ENCODE measurements around the gene PRR15.

PRR15 gene

DNA sequence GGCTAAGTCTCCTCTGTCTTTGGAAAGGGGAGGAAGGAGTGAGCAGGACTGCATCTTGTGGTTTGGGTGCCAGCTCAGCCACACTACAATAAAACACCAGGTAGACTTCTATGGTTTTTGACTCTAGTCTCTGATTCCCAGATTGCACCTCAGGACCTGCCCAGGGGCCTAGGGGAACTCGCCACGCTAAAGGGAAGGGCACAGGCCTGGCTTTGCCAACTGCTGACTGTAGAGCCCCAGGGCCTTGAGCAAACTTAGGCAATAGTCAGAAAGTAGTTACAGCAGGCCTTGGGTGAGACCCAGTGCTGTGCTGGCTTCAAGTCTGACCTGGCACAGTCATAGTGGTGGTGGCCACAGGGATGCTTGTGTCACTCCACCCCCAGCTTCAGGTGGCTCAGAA, 24.2 kb upstream of the PRR15 start:
- in situ Hi-C loops (cut with MboI; ENCODE audit: low pct_unique_long_range_greater_than_20kb, low sequenced_read_pairs, unreplicated experiment) = no loop called here

DNA sequence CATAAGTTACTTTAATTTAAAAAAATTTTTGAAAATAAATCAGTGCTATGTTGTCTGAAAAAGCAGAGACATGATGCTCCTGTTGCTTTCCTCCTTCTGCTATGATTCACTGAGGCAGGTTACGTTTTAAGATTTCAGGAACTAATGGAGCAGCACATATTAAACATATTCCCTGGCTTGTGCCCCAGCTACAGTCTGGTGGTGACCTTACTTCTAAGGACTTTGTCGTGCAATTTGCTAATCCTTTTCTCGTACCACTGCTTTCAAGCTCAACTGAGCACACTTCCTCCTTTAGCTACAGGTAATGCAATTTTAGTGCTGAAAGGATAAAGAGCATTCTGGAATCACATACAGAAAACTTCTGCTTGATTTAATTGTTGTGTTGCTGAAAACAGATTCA, 16.2 kb upstream of the PRR15 start:
- TF ChIP-seq, protein P1, sequence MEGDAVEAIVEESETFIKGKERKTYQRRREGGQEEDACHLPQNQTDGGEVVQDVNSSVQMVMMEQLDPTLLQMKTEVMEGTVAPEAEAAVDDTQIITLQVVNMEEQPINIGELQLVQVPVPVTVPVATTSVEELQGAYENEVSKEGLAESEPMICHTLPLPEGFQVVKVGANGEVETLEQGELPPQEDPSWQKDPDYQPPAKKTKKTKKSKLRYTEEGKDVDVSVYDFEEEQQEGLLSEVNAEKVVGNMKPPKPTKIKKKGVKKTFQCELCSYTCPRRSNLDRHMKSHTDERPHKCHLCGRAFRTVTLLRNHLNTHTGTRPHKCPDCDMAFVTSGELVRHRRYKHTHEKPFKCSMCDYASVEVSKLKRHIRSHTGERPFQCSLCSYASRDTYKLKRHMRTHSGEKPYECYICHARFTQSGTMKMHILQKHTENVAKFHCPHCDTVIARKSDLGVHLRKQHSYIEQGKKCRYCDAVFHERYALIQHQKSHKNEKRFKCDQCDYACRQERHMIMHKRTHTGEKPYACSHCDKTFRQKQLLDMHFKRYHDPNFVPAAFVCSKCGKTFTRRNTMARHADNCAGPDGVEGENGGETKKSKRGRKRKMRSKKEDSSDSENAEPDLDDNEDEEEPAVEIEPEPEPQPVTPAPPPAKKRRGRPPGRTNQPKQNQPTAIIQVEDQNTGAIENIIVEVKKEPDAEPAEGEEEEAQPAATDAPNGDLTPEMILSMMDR (IDR thresholded peaks at IDR 0.05; ENCODE audit: extremely low read depth, insufficient read depth, missing control alignments) = no peak
- no peak for DNase-seq (ENCODE audit: low spot score)
- in situ Hi-C loops (cut with MboI; ENCODE audit: low pct_unique_long_range_greater_than_20kb, low sequenced_read_pairs, unreplicated experiment) = no loop called here

More for the DNA sequence above, 24.2 kb upstream of the PRR15 start:
- TF ChIP-seq, protein P1 (IDR thresholded peaks at IDR 0.05; ENCODE audit: extremely low read depth, insufficient read depth, missing control alignments) = no peak
- no peak for DNase-seq (ENCODE audit: low spot score)

DNA sequence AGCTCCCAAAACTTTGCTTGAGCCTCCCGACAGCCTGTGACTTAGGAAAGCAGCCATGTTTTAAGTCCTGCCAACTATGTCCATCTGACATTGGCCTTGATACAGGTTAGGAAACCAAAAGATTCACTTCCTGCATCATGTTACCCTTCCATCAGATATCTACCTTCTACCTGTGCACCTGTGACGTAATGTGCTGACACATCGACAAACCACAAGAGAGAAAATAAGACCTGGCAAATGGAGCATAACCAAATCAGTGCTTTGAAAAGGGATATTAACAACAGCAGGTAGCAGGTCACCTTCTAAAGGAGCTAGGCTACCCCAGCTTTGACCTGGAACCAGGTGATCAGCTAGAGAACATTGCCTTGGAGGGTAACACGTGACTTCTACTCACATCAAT, 14.8 kb upstream of the PRR15 start:
- TF ChIP-seq, protein P1 (IDR thresholded peaks at IDR 0.05; ENCODE audit: extremely low read depth, insufficient read depth, missing control alignments) = no peak
- no peak for DNase-seq (ENCODE audit: low spot score)
- in situ Hi-C loops (cut with MboI; ENCODE audit: low pct_unique_long_range_greater_than_20kb, low sequenced_read_pairs, unreplicated experiment) = no loop called here

DNA sequence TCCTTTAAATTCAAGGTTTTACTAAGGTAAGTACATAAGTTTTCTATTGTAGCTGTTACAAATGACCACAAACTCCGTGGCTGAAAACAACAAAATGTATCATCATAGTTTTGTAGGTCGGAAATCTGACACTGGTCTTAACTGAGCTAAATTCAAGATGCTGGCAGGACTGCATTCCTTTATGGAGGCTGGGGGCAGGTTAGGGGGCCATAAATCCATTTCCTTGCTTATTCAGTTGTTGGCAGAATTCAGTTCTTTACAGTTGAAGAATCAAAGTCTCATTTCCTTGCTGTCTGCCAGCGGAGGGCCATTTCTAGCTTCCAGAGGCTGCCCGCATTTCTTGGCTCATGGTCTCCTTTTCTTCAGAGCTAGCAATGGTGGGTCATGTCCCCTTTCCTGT, 11.2 kb upstream of the PRR15 start:
- in situ Hi-C loops (cut with MboI; ENCODE audit: low pct_unique_long_range_greater_than_20kb, low sequenced_read_pairs, unreplicated experiment) = no loop called here
- DNase-seq (ENCODE audit: low spot score) = no peak
- TF ChIP-seq, protein P1 (IDR thresholded peaks at IDR 0.05; ENCODE audit: extremely low read depth, insufficient read depth, missing control alignments) = no peak

GRCh38 chr7:29555061-29555460, 8.6 kb upstream of the PRR15 start:
- DNase-seq (ENCODE audit: low spot score) = no peak
- in situ Hi-C loops (cut with MboI; ENCODE audit: low pct_unique_long_range_greater_than_20kb, low sequenced_read_pairs, unreplicated experiment) = no loop called here
- TF ChIP-seq, protein P1 (IDR thresholded peaks at IDR 0.05; ENCODE audit: extremely low read depth, insufficient read depth, missing control alignments) = no peak

GRCh38 chr7:29556405-29557195, 7.0 kb upstream of the PRR15 start:
- in situ Hi-C loops (cut with MboI; ENCODE audit: low pct_unique_long_range_greater_than_20kb, low sequenced_read_pairs, unreplicated experiment) = no loop called here

More at GRCh38 chr7:29556405-29557195, 7.0 kb upstream of the PRR15 start:
- TF ChIP-seq, protein P1 (IDR thresholded peaks at IDR 0.05; ENCODE audit: extremely low read depth, insufficient read depth, missing control alignments) = no peak
- no peak for DNase-seq (ENCODE audit: low spot score)

Data from GM13977 (cell line).